Measurements from ENCODE around the gene ID1.
"Not testable (repeated sequence)": the region's sequence is repeated elsewhere in the genome, so short reads cannot be mapped to it uniquely, and the experiment has no call there.

Gene ID1

GRCh38 chr20:31573555-31574321, 31.4 kb upstream of the ID1 start:
- DNase-seq, result no peak

GRCh38 chr20:31574986-31575385, 30.1 kb upstream of the ID1 start:
- DNase-seq, result not testable (repeated sequence)

- DNase-seq, result no peak
Measured at GRCh38 chr20:31576751-31577150, 28.3 kb upstream of the ID1 start.

GRCh38 chr20:31577194-31577593, 27.9 kb upstream of the ID1 start:
- no peak for DNase-seq

GRCh38 chr20:31578448-31579138, 26.5 kb upstream of the ID1 start:
- DNase-seq, result no peak

- no peak for DNase-seq
Measured at GRCh38 chr20:31579245-31579644, 25.8 kb upstream of the ID1 start.

GRCh38 chr20:31579941-31580651, 25.0 kb upstream of the ID1 start:
- DNase-seq, result not testable (repeated sequence)

- no peak for DNase-seq
Measured at GRCh38 chr20:31580706-31581105, 24.4 kb upstream of the ID1 start.

GRCh38 chr20:31581391-31581790, 23.7 kb upstream of the ID1 start:
- no peak for DNase-seq

GRCh38 chr20:31587545-31588389, 17.3 kb upstream of the ID1 start:
- peak; percentile 67 for DNase-seq

- no peak for DNase-seq
Measured at GRCh38 chr20:31590717-31591225, 14.3 kb upstream of the ID1 start.

GRCh38 chr20:31593221-31594001, 11.7 kb upstream of the ID1 start:
- DNase-seq, result no peak

- no peak for DNase-seq
Measured at GRCh38 chr20:31594002-31594557, 11.0 kb upstream of the ID1 start.

GRCh38 chr20:31594558-31595379, 10.3 kb upstream of the ID1 start:
- no peak for DNase-seq

GRCh38 chr20:31595380-31595653, 9.8 kb upstream of the ID1 start:
- DNase-seq, result no peak

GRCh38 chr20:31595654-31596411, 9.3 kb upstream of the ID1 start:
- peak; percentile 91 for DNase-seq

GRCh38 chr20:31596412-31596715, 8.7 kb upstream of the ID1 start:
- not testable (repeated sequence) for DNase-seq

- DNase-seq, result no peak
Measured at GRCh38 chr20:31596831-31597480, 8.1 kb upstream of the ID1 start.

GRCh38 chr20:31597481-31597855, 7.6 kb upstream of the ID1 start:
- no peak for DNase-seq

- no peak for DNase-seq
Measured at GRCh38 chr20:31602431-31602778, 2.7 kb upstream of the ID1 start.

All from right hindlimb (tissue), 1 donor.